MM.1S (cell line): ENCODE data around the gene CDON.

Source experiments
- DNase-seq: peaks from one replicate; pipeline ENCODE4 v3.0.0-alpha.2; 2015
- H2AFZ ChIP-seq: fragments of 300-600 bp; sonication (generic); 2 replicates; pipeline ENCODE4 v1.6.0; 2016; ENCODE audit warnings: antibody characterized with exemption, low read length
- H3F3A ChIP-seq: fragments of 300-600 bp; sonication (generic); 2 replicates; pipeline ENCODE4 v1.6.1; 2016; ENCODE audit warnings: mild to moderate bottlenecking, antibody characterized with exemption, low read length, moderate library complexity, mixed read lengths; ENCODE audit not compliant: insufficient read depth
- H3K27ac ChIP-seq: fragments of 300-600 bp; sonication (generic); 2 replicates; pipeline ENCODE4 v1.5.1; 2016; ENCODE audit warnings: mild to moderate bottlenecking, low read length
- H3K27me3 ChIP-seq: fragments of 300-600 bp; sonication (generic); replicated peaks from 2 replicates; pipeline ENCODE4 v1.6.0; 2016; ENCODE audit warnings: low read length; ENCODE audit not compliant: insufficient read depth
- H3K36me3 ChIP-seq: fragments of 300-600 bp; sonication (generic); replicated peaks from 2 replicates; pipeline ENCODE4 v1.6.1; 2016; ENCODE audit warnings: mild to moderate bottlenecking, low read length, mixed read lengths; ENCODE audit not compliant: insufficient read depth
- H3K4me1 ChIP-seq: fragments of 300-600 bp; sonication (generic); 2 replicates; pipeline ENCODE4 v1.6.1; 2016; ENCODE audit warnings: low read length, mixed read lengths
- H3K4me2 ChIP-seq: fragments of 300-600 bp; sonication (generic); 2 replicates; pipeline ENCODE4 v1.6.0; 2016; ENCODE audit warnings: low read depth, low read length
- H3K4me3 ChIP-seq: fragments of 300-600 bp; sonication (generic); 2 replicates; pipeline ENCODE4 v1.5.1; 2016; ENCODE audit warnings: low read length, mixed read lengths
- H3K79me2 ChIP-seq: fragments of 300-600 bp; sonication (generic); 2 replicates; pipeline ENCODE4 v1.6.1; 2016; ENCODE audit warnings: mixed run types, low read length, mixed read lengths
- H3K9ac ChIP-seq: fragments of 300-600 bp; sonication (generic); 2 replicates; pipeline ENCODE4 v1.6.1; 2016; ENCODE audit warnings: low read length, mixed read lengths
- H3K9me2 ChIP-seq: fragments of 300-600 bp; sonication (generic); replicated peaks from 2 replicates; pipeline ENCODE4 v1.6.1; 2016; ENCODE audit warnings: mild to moderate bottlenecking, low read length, mixed read lengths; ENCODE audit not compliant: insufficient read depth
- H3K9me3 ChIP-seq: fragments of 300-600 bp; sonication (generic); replicated peaks from 2 replicates; pipeline ENCODE4 v1.6.1; 2016; ENCODE audit warnings: mild to moderate bottlenecking, low read length, mixed read lengths; ENCODE audit not compliant: insufficient read depth
- H4K20me1 ChIP-seq: fragments of 300-600 bp; sonication (generic); 2 replicates; pipeline ENCODE4 v1.6.1; 2016; ENCODE audit warnings: mild to moderate bottlenecking, low read length, moderate library complexity, mixed read lengths; ENCODE audit not compliant: insufficient read depth
- EZH2 ChIP-seq: fragments of 300-600 bp; sonication (generic); optimal IDR thresholded peaks from 2 replicates; pipeline ENCODE3; 2017; ENCODE audit warnings: low read depth, mild to moderate bottlenecking, antibody characterized with exemption, low read length, mixed read lengths
- EZH2phosphoT487 ChIP-seq: fragments of 300-600 bp; sonication (generic); IDR thresholded peaks from 2 replicates; pipeline ENCODE4 v1.6.1; 2018; ENCODE audit warnings: antibody characterized with exemption, low read length
- TF ChIP-seq, protein P1 (sequence below): fragments of 300-600 bp; sonication (generic); IDR thresholded peaks from 2 replicates; pipeline ENCODE4 v1.5.1; 2016; ENCODE audit warnings: antibody characterized with exemption, low read length, mixed read lengths

CDON gene

DNA sequence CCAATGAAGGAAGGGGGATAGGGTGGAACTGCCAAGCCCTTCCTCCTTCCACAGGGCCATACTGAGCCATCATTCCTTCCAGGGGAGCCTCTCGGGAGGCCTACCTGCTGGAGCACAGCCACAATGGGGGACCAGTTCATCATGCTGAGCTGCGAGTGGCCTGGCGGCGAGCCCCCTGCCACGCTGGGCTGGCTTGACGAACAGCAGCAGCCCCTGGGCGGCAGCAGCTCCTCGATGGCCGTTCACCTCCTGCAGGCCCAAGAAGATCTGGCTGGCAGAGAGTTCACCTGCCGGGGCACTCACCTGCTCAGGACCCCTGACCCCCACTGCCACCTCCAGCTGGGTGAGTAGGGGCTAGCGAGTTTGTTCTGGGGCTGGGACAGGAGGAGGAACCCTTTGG lies 110.9 kb downstream of the CDON start:
- Histone ChIP-seq H3K4me3 (no peak overlapping the region), H3K36me3 (no peaks in the 10 kb centered on the region), H3K9me2 (no peaks in the 10 kb centered on the region), H3K4me2 (no peak overlapping the region), H3F3A (no peaks in the 10 kb centered on the region), H4K20me1 (no peaks in the 10 kb centered on the region), H3K9me3 (no peaks in the 10 kb centered on the region), H3K9ac (no peak overlapping the region), H3K4me1 (no peaks in the 10 kb centered on the region), H2AFZ (no peak overlapping the region), H3K79me2 (no peaks in the 10 kb centered on the region), H3K27ac (no peak overlapping the region), H3K27me3 (no peaks in the 10 kb centered on the region)
- no peak for DNase-seq
- TF ChIP-seq EZH2phosphoT487: no peak
- TF ChIP-seq, protein P1, sequence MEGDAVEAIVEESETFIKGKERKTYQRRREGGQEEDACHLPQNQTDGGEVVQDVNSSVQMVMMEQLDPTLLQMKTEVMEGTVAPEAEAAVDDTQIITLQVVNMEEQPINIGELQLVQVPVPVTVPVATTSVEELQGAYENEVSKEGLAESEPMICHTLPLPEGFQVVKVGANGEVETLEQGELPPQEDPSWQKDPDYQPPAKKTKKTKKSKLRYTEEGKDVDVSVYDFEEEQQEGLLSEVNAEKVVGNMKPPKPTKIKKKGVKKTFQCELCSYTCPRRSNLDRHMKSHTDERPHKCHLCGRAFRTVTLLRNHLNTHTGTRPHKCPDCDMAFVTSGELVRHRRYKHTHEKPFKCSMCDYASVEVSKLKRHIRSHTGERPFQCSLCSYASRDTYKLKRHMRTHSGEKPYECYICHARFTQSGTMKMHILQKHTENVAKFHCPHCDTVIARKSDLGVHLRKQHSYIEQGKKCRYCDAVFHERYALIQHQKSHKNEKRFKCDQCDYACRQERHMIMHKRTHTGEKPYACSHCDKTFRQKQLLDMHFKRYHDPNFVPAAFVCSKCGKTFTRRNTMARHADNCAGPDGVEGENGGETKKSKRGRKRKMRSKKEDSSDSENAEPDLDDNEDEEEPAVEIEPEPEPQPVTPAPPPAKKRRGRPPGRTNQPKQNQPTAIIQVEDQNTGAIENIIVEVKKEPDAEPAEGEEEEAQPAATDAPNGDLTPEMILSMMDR: no peak
- TF ChIP-seq EZH2: no peak

DNA sequence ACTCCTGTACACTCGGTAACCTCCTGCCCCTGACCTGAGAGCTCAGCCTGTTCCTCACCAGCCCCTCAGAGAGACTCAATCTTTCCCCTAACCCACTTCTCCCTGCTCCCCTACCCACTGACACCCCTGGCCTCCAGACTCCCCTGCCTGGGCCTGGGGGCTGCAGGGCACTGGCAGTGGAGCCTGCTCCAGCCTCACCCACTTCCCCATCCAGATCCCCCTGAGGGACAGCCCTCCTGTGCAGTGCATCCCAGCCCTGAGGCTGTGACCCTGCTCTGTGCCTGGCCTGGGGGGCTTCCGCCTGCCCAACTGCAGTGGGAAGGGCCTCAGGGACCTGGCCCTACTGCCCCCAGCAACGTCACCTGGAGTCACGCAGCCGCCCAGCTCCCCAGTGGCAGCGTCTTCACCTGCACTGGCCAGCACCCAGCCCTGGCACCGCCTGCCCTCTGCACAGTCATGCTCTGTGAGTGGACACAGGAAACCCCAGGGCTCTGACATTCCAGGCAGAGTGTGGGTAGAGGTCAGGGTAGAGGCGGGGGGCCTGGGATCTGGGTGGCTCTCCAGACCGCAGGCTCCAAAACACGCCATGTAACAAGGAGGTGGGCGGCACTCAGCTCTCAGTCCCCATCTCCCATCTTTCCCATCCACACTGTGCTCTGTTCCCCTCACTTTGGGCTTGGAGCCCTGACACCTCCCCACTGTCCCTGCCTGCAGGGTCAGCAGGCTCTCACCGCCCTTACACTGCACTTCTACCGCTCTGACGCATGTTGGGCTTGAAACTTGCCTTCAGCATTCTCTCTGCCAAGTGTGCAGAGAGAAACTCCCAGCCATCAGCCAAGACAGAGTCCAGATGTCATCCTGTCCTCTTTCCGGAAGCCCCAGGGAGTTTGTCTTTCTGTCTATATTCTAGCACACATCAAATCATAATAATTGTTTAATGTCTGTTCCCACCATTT lies 111.7 kb downstream of the CDON start:
- no peaks in the 10 kb centered on the region for H3K27me3 ChIP-seq
- no peak overlapping the region for H2AFZ ChIP-seq
- H3K79me2 ChIP-seq: no peaks in the 10 kb centered on the region
- no peaks in the 10 kb centered on the region for H3K4me1 ChIP-seq
- H3K9me3 ChIP-seq: no peaks in the 10 kb centered on the region
- H3K4me2 ChIP-seq: no peak overlapping the region
- DNase-seq: no peak
- no peaks in the 10 kb centered on the region for H4K20me1 ChIP-seq
- no peaks in the 10 kb centered on the region for H3K36me3 ChIP-seq
- TF ChIP-seq, protein P1: no peak
- TF ChIP-seq EZH2 (no peak), EZH2phosphoT487 (no peak)
- no peaks in the 10 kb centered on the region for H3F3A ChIP-seq
- no peaks in the 10 kb centered on the region for H3K9me2 ChIP-seq
- H3K9ac ChIP-seq: no peak overlapping the region
- H3K4me3 ChIP-seq: no peak overlapping the region
- no peak overlapping the region for H3K27ac ChIP-seq

GRCh38 chr11:125950178-125950490 lies 112.5 kb downstream of the CDON start:
- H3K27ac ChIP-seq: no peak overlapping the region
- TF ChIP-seq EZH2: no peak
- TF ChIP-seq, protein P1: no peak
- no peak for TF ChIP-seq EZH2phosphoT487
- H3K79me2 ChIP-seq: no peaks in the 10 kb centered on the region

More at GRCh38 chr11:125950178-125950490, 112.5 kb downstream of the CDON start:
- H3K4me2 ChIP-seq: no peak overlapping the region
- H3K4me1 ChIP-seq: no peaks in the 10 kb centered on the region
- H3K4me3 ChIP-seq: no peak overlapping the region
- no peaks in the 10 kb centered on the region for H3K9me2 ChIP-seq
- no peaks in the 10 kb centered on the region for H3K9me3 ChIP-seq
- no peaks in the 10 kb centered on the region for H3K27me3 ChIP-seq
- no peaks in the 10 kb centered on the region for H3F3A ChIP-seq
- H4K20me1 ChIP-seq: no peaks in the 10 kb centered on the region
- H3K9ac ChIP-seq: no peak overlapping the region
- H2AFZ ChIP-seq: no peak overlapping the region
- no peak for DNase-seq
- H3K36me3 ChIP-seq: no peaks in the 10 kb centered on the region
